ENCODE measurements around the gene SBK2.

The SBK2 gene

GRCh38 chr19:55527197-55528029 lies 9.5 kb downstream of the SBK2 start:
- no peak overlapping the region for H3K27ac ChIP-seq (ENCODE audit: low read length)
- H3K79me2 ChIP-seq (ENCODE audit: insufficient read depth, low read length), result no peaks in the 10 kb centered on the region
- H3K27me3 ChIP-seq (ENCODE audit: insufficient read depth, low read length, poor library complexity), result no peaks in the 10 kb centered on the region
- TF ChIP-seq EZH2 (IDR thresholded peaks at IDR 0.05; ENCODE audit: borderline replicate concordance, low read depth, low read length, severe bottlenecking), result no peak
- TF ChIP-seq CTCF (IDR thresholded peaks at IDR 0.05; ENCODE audit: borderline replicate concordance, extremely low read depth, low read length, poor library complexity, severe bottlenecking), result no peak
- no peaks in the 10 kb centered on the region for H4K20me1 ChIP-seq (ENCODE audit: insufficient read depth, low read length)
- ATAC-seq (ENCODE audit: insufficient read depth, low read depth) (no peak), DNase-seq (no peak)
- no peaks in the 10 kb centered on the region for H3K36me3 ChIP-seq (ENCODE audit: insufficient read depth, low read length)
- H3K4me3 ChIP-seq (ENCODE audit: low read depth in 1 of 2, low read length in 2 of 2), result no peak overlapping the region
- no peak overlapping the region for H3K4me2 ChIP-seq (ENCODE audit: insufficient read depth, low read length)
- peaks cover 3% of the 10 kb centered on the region for H3K9me3 ChIP-seq (ENCODE audit: insufficient read depth, low read length, severe bottlenecking)
- no peak overlapping the region for H3K9ac ChIP-seq (ENCODE audit: low read depth, low read length)
- H2AFZ ChIP-seq (ENCODE audit: low read depth, low read length), result no peak overlapping the region
- no peaks in the 10 kb centered on the region for H3K4me1 ChIP-seq (ENCODE audit: insufficient read depth, low read length)

- Histone ChIP-seq H3K27me3 (ENCODE audit: insufficient read depth, low read length, poor library complexity) (no peaks in the 10 kb centered on the region), H3K27ac (ENCODE audit: low read length) (no peak overlapping the region), H3K4me3 (ENCODE audit: low read depth in 1 of 2, low read length in 2 of 2) (no peak overlapping the region), H4K20me1 (ENCODE audit: insufficient read depth, low read length) (no peaks in the 10 kb centered on the region), H3K79me2 (ENCODE audit: insufficient read depth, low read length) (no peaks in the 10 kb centered on the region), H3K9ac (ENCODE audit: low read depth, low read length) (no peak overlapping the region), H3K36me3 (ENCODE audit: insufficient read depth, low read length) (no peaks in the 10 kb centered on the region), H2AFZ (ENCODE audit: low read depth, low read length) (no peak overlapping the region), H3K9me3 (ENCODE audit: insufficient read depth, low read length, severe bottlenecking) (peaks cover 3% of the 10 kb centered on the region), H3K4me2 (ENCODE audit: insufficient read depth, low read length) (no peak overlapping the region), H3K4me1 (ENCODE audit: insufficient read depth, low read length) (no peaks in the 10 kb centered on the region)
- no peak for TF ChIP-seq CTCF (IDR thresholded peaks at IDR 0.05; ENCODE audit: borderline replicate concordance, extremely low read depth, low read length, poor library complexity, severe bottlenecking)
- no peak for TF ChIP-seq EZH2 (IDR thresholded peaks at IDR 0.05; ENCODE audit: borderline replicate concordance, low read depth, low read length, severe bottlenecking)
- ATAC-seq (ENCODE audit: insufficient read depth, low read depth) (no peak), DNase-seq (no peak)
These were observed 10.4 kb downstream of the SBK2 start for GRCh38 chr19:55526216-55527196.

- no peak for TF ChIP-seq EZH2 (IDR thresholded peaks at IDR 0.05; ENCODE audit: borderline replicate concordance, low read depth, low read length, severe bottlenecking)
- no peak for TF ChIP-seq CTCF (IDR thresholded peaks at IDR 0.05; ENCODE audit: borderline replicate concordance, extremely low read depth, low read length, poor library complexity, severe bottlenecking)
These were observed 11.4 kb downstream of the SBK2 start for GRCh38 chr19:55525289-55526101.

More at GRCh38 chr19:55525289-55526101, 11.4 kb downstream of the SBK2 start:
- ATAC-seq (ENCODE audit: insufficient read depth, low read depth) (no peak), DNase-seq (no peak)
- H2AFZ ChIP-seq (ENCODE audit: low read depth, low read length), result no peak overlapping the region
- no peaks in the 10 kb centered on the region for H3K27me3 ChIP-seq (ENCODE audit: insufficient read depth, low read length, poor library complexity)
- H3K27ac ChIP-seq (ENCODE audit: low read length), result no peak overlapping the region
- H3K9me3 ChIP-seq (ENCODE audit: insufficient read depth, low read length, severe bottlenecking), result peaks cover 3% of the 10 kb centered on the region
- H3K4me3 ChIP-seq (ENCODE audit: low read depth in 1 of 2, low read length in 2 of 2), result no peak overlapping the region
- no peak overlapping the region for H3K9ac ChIP-seq (ENCODE audit: low read depth, low read length)
- H4K20me1 ChIP-seq (ENCODE audit: insufficient read depth, low read length), result no peaks in the 10 kb centered on the region
- H3K79me2 ChIP-seq (ENCODE audit: insufficient read depth, low read length), result no peaks in the 10 kb centered on the region
- no peaks in the 10 kb centered on the region for H3K4me1 ChIP-seq (ENCODE audit: insufficient read depth, low read length)
- H3K4me2 ChIP-seq (ENCODE audit: insufficient read depth, low read length), result no peak overlapping the region
- H3K36me3 ChIP-seq (ENCODE audit: insufficient read depth, low read length), result no peaks in the 10 kb centered on the region
